Measurements from ENCODE around the gene MOB3B. TPM values are rescaled to one million over a fixed set of nuclear protein-coding genes. Genes with fewer than 3 reads are reported as not detected.

Gene MOB3B
- total RNA-seq, 1 donor from 2014 or later: 17.8 TPM

DNA sequence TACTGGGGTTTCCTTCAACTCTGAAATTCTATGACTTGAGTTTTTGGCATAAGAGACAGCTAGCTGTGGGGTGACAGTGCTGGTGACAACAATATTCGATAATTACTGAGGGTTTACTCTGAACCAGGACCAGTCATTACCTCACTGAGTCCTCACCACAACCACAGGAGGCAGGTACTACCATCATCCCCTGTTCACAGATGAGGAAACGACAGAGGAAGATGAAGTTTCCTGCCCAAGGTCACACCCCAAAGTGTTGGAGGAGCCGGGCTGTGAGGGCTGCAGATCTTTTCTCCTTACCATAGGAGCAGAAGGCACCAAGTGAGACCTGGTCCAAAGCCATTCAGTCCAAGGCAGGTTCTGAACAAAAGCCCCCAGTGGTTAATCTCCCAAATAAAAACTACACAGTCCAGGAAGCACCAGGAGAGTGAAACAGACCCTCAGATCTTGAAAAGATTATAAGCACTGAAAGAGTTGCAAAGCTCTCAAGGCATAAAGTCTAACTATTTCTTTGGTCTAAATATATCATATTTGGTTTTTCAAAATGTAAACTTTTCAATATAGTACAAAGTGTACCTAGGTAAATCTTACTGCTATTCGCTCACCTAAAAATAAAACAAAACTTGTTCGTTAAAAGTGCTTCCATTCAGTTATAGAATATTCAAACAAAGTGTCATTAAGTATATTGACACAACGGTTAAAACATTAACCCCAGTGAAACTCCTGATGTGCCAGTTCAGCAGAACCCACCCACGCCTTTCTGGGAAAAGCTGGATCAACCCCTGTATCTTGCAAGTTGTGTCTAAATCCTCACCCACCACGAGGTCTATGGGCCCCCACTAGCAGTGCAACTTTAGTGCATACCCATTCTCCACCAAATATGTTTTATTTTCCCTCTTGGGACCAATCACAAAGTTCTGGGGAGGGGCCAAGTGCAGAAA is 150.0 kb downstream of the MOB3B start:
- ATAC-seq: peak; percentile 63
- Histone ChIP-seq H3K27me3 (no peaks in the 10 kb centered on the region), H3K4me3 (no peak overlapping the region), H3K9me3 (no peaks in the 10 kb centered on the region), H3K4me1 (peaks cover 18% of the 10 kb centered on the region), H3K27ac (no peak overlapping the region), H3K36me3 (no peaks in the 10 kb centered on the region)
- TF ChIP-seq CTCF (IDR thresholded peaks at IDR 0.05): no peak
- intact Hi-C loops (cut with DNase I): no loop called here
- no peak for DNase-seq

DNA sequence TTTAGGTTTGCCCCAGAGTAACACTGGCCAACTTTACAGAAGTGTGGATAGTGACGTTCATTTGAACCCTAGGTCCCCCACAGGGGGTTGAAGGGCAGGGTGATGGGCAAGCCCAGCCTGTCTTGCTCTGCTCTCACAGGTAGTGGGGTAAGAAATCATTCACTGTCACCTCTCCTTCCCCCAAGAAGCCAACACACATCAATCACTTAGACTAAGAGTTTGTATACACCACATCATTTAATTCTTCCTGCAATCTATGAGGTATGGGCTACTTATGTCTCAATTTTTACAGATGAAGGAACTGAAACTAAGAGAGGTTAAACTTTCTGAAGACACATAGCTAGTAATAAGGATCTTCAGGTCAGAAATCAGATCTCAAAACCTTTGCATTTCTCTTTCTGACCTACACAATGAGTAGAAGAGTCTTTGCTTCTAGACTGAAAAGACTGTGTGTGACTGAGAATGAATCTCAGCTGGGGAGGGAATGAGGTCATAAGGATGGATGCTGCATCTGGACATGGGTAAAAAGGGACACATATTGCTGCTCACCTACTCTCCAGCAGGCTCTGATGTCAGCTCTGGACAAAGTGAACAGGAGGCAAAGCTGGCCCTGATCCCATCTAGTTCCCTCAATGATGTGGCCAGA is 151.7 kb downstream of the MOB3B start:
- peak; percentile 9 for ATAC-seq
- no peak for TF ChIP-seq CTCF (IDR thresholded peaks at IDR 0.05)
- Histone ChIP-seq H3K9me3 (no peaks in the 10 kb centered on the region), H3K27me3 (no peaks in the 10 kb centered on the region), H3K36me3 (no peaks in the 10 kb centered on the region), H3K4me1 (peaks cover 16% of the 10 kb centered on the region), H3K4me3 (no peak overlapping the region), H3K27ac (no peak overlapping the region)
- intact Hi-C loops (cut with DNase I): no loop called here
- no peak for DNase-seq

DNA sequence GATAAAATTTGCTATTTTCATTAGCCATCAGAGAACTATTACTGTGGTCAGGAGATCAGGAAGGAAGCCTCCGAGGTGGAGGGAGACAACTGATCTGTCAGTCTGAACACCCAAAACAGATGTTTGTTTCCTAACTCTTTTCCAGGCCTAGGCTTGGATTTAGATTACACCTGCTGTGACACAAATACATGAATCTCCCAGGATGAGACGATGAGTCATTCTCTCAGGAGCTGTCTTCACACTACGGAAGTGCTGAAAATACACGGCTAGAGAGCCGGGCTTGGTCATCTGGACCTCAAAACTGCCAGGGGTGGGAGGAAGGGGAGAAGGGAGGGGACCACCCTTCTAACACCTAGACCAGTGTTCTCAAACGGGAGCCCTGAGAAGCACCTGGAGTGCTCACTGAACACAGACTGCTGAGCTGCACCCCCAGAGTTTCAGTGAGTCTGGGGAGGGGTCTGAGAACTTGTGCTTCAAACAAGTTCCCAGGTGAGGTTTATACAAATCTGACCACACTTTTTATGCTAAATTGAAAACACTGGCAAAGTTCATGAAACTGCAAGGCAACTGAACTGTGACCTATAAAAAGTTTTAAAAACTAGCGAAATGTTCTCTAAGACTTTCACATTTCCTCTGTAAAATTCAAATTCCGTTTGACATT is 152.3 kb downstream of the MOB3B start:
- no peak for ATAC-seq
- no peak for DNase-seq
- intact Hi-C loops (cut with DNase I): no loop called here

GRCh38 chr9:27373851-27374250 is 155.8 kb downstream of the MOB3B start:
- no peaks in the 10 kb centered on the region for H3K27me3 ChIP-seq
- no peak for TF ChIP-seq CTCF (IDR thresholded peaks at IDR 0.05)
- H3K4me3 ChIP-seq: no peak overlapping the region
- H3K27ac ChIP-seq: no peak overlapping the region
- no peaks in the 10 kb centered on the region for H3K36me3 ChIP-seq
- no peaks in the 10 kb centered on the region for H3K9me3 ChIP-seq
- no peak for ATAC-seq
- H3K4me1 ChIP-seq: peaks cover 19% of the 10 kb centered on the region
- intact Hi-C loops (cut with DNase I): no loop called here
- DNase-seq: no peak

More for the DNA sequence above, 152.3 kb downstream of the MOB3B start:
- Histone ChIP-seq H3K36me3 (no peaks in the 10 kb centered on the region), H3K27me3 (no peaks in the 10 kb centered on the region), H3K9me3 (no peaks in the 10 kb centered on the region), H3K27ac (no peak overlapping the region), H3K4me3 (no peak overlapping the region), H3K4me1 (peaks cover 22% of the 10 kb centered on the region)
- TF ChIP-seq CTCF (IDR thresholded peaks at IDR 0.05): no peak

- no peak for DNase-seq
- no peaks in the 10 kb centered on the region for H3K9me3 ChIP-seq
- no peak for TF ChIP-seq CTCF (IDR thresholded peaks at IDR 0.05)
- H3K4me3 ChIP-seq: no peak overlapping the region
- no peaks in the 10 kb centered on the region for H3K27me3 ChIP-seq
- no peaks in the 10 kb centered on the region for H3K36me3 ChIP-seq
- no peak for ATAC-seq
- no peak overlapping the region for H3K27ac ChIP-seq
- intact Hi-C loops (cut with DNase I): no loop called here
- peaks cover 22% of the 10 kb centered on the region for H3K4me1 ChIP-seq
Observed at GRCh38 chr9:27372615-27373014, 157.0 kb downstream of the MOB3B start.

Data from upper lobe of right lung (tissue), 1 donor.